Fibroblast of mammary gland (primary cell): Measurements from ENCODE around the gene PUM2.

Experiments used
- DNase-seq: peaks from one replicate; pipeline ENCODE4 v3.0.0-alpha.2; 2010; ENCODE audit warnings: low read depth
- H3K4me3 ChIP-seq: 2 replicates; pipeline ENCODE4 v1.5.1; 2011; ENCODE audit warnings: low read depth, mild to moderate bottlenecking, low read length, moderate library complexity; ENCODE audit not compliant: control insufficient read depth
- TF ChIP-seq, protein P1 (sequence below): conservative IDR thresholded peaks from 2 replicates; pipeline ENCODE4 v1.5.1; 2011; ENCODE audit warnings: low read depth, low read length, inconsistent platforms; ENCODE audit not compliant: control insufficient read depth, insufficient read depth

Gene PUM2

DNA sequence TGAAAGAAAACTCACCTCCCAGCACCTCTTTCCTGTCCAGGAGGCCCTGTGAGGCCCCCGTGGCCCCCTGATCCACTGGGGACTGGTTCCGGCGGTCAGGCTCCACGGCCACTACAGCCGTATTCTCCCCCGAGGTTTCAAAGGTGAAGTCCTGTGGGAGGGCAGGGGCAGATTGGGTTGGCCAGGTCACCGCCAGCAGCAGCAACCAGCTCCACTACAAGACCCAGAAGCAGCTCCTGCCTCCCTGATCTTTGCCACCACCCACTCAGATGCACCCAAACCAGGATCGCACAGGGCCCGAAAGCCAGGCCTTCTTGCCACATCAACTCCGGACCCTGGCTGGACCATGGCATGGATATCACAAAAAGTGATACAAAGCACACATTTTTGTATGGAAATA lies 147.6 kb downstream of the PUM2 start:
- no peak overlapping the region for H3K4me3 ChIP-seq
- TF ChIP-seq, protein P1, sequence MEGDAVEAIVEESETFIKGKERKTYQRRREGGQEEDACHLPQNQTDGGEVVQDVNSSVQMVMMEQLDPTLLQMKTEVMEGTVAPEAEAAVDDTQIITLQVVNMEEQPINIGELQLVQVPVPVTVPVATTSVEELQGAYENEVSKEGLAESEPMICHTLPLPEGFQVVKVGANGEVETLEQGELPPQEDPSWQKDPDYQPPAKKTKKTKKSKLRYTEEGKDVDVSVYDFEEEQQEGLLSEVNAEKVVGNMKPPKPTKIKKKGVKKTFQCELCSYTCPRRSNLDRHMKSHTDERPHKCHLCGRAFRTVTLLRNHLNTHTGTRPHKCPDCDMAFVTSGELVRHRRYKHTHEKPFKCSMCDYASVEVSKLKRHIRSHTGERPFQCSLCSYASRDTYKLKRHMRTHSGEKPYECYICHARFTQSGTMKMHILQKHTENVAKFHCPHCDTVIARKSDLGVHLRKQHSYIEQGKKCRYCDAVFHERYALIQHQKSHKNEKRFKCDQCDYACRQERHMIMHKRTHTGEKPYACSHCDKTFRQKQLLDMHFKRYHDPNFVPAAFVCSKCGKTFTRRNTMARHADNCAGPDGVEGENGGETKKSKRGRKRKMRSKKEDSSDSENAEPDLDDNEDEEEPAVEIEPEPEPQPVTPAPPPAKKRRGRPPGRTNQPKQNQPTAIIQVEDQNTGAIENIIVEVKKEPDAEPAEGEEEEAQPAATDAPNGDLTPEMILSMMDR = no peak
- no peak for DNase-seq

DNA sequence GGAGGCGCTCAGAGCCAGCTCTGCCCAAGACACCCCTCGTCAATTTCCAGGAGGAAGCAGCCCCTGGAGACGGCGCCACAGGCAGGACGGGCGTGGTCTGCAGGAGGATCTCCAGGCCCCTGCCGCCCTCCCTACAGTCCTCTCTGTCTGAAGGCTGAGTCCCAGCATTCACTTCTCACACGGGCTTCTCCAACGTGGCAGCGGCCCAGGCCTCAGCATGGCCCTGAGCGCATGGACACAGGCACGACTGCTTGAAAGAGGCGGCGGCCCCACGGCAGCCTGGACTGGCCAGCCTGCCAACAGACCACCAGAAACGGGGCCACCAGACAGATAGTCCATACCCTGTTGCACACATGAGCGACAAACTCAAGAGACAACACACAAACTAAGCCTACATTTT lies 149.0 kb downstream of the PUM2 start:
- no peak overlapping the region for H3K4me3 ChIP-seq
- TF ChIP-seq, protein P1 = no peak
- no peak for DNase-seq

DNA sequence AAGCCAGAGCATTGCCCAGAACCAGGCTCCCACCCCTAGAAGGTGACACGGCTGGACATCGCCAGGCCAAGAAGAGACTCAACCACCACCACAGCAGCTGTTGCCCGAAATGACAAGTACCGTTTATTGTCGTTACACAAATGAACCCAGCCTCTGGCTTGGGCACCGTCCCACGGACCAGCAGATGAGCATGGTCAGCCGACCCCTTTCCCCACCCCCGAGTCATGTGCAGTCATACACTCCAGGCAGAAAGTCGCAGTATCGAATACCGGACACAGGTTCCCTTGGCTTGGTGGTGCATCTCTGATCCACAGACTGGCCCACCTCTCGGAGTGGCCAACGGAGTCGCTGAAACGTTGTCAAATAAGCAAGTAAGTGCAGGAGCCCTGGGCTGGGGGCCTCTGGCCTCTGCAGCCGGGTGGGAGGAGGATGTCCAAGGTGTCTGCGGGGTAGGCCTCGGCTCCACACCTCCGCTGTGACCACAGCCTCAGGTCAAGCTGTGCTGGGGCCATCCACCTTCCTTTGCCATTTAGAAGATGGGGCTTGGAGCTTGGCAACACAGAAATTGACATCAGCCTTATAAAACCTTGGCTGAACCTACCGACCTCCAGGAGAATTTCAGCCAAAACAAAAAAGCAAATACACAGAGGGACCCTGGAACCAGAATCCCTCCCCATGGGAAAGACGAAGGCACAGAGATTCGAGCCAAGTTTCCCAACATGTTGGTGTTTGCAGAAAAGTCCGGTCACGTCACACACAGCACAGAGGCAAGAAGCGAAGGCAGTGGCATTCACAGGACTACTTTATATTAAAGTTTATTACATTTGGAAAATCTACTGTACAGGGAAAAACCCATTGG lies 149.7 kb downstream of the PUM2 start:
- no peak overlapping the region for H3K4me3 ChIP-seq
- no peak for DNase-seq
- TF ChIP-seq, protein P1 = no peak

DNA sequence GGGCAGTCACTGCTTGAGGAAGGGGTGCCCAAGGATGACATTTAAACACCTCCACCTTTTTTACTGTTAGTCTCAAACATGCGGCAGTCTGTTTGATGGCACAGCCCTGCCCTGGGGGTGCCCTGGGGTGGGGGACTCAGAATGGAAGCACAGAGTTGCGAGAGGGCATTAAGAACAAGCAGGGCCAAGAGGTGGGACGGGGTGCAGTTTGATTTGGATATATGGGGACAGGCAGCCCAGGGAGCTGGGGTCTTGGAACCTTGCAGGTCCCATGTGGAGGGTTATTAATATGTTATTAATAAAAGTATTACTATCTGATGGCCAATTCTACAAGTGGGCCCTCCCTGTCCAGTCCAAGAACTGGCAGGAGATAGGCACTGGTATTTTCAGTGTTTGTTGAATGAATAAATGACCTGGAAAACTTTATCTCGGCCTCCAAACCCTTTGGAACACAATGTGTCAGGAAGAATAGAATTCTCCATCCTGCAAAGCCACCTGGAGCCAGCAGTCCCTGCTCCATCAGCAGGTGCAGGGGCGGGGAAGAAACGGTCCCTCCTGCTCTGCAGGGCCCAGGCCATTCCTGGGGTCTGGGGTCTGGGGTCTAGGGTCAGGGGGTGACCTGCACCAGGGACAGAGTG lies 150.9 kb downstream of the PUM2 start:
- DNase-seq = no peak
- H3K4me3 ChIP-seq = no peak overlapping the region
- TF ChIP-seq, protein P1 = no peak

DNA sequence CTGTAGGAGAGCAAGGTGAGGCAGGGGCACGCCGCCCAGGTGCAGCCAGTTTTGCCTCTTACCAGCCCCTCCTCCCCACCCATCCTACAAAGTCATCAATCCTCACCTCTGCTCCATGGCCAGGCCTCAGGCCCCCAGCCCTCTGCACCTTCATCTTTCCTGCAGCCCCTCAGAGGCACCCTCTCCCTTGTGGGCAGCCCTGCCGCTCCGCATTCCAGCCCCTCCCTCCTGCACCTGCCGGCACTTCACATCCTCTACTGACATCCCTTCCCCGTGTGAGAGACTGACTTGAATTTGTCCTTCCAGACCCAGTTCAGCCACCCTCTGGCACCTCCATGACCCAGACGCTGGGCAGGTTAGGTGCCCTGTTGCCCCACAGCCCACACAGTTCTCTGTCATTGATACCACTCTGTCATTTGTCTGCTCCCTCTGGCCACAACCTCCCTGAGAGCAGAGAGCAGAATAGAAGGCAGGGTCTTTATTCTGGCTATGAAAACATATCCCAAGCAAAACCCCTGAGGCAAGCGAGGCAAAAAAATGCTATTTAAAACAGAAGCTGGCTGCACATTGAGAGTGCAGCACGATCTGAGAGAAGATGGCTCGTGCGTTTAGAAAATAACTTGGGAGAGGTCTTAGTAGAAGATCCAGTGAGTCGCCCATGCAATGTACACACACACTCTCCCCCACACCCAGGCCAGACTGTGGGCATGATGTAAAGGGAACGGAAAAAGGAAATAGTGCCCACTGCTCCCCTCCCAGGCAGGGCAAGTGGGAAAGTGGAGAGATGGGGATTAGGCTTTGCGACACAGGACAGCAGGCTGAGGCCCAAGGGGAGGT lies 151.6 kb downstream of the PUM2 start:
- TF ChIP-seq, protein P1 = no peak
- DNase-seq = no peak
- no peak overlapping the region for H3K4me3 ChIP-seq
